Heart left ventricle (tissue), 16 donors: ENCODE measurements around the gene RFPL3. TPM values are rescaled to one million over a fixed set of nuclear protein-coding genes. Genes with fewer than 3 reads are reported as not detected.

ENCODE experiments used
- ATAC-seq, 4 donors: fragments of 200-7000 bp; cut with Tn5 transposase; one replicate each; pipeline ENCODE4 v1.9.1; 2020 to 2022; ENCODE audit warnings: moderate library complexity in 4 of 4, mild to moderate bottlenecking in 3 of 4, moderate number of reproducible peaks in 1 of 4
- DNase-seq, 5 donors: peaks; one replicate each; pipeline ENCODE4 v3.0.0-alpha.2; 2020
- H3K27ac ChIP-seq, 12 donors: fragments of 200-600 bp; sonication (generic) in 4 of 12; one replicate each; pipeline versions ENCODE4 v1.5.0 to v1.8.0; 2016 to 2022; ENCODE audit warnings: mild to moderate bottlenecking in 2 of 12
- H3K27me3 ChIP-seq, 9 donors: fragments of 200-600 bp; sonication (generic) in 2 of 9; one replicate each; pipeline versions ENCODE4 v1.5.1 to v1.8.0; 2016 to 2022; ENCODE audit warnings: mild to moderate bottlenecking in 3 of 9
- H3K36me3 ChIP-seq, 9 donors: fragments of 200-600 bp; sonication (generic) in 2 of 9; one replicate each; pipeline versions ENCODE4 v1.5.0 to v1.8.0; 2018 to 2022; ENCODE audit warnings: mild to moderate bottlenecking in 2 of 9
- H3K4me1 ChIP-seq, 12 donors: fragments of 200-600 bp; sonication (generic) in 4 of 12; one replicate each; pipeline versions ENCODE4 v1.5.0 to v1.8.0; 2016 to 2022; ENCODE audit warnings: mild to moderate bottlenecking in 3 of 12
- H3K4me3 ChIP-seq, 12 donors: fragments of 200-600 bp; sonication (generic) in 4 of 12; one replicate each; pipeline versions ENCODE4 v1.5.0 to v1.8.0; 2017 to 2022; ENCODE audit warnings: mild to moderate bottlenecking in 9 of 12, moderate library complexity in 4 of 12
- H3K9me3 ChIP-seq, 12 donors: fragments of 200-600 bp; sonication (generic) in 4 of 12; one replicate each; pipeline versions ENCODE4 v1.5.0 to v1.8.0; 2016 to 2022; ENCODE audit warnings: mild to moderate bottlenecking in 1 of 12
- CTCF ChIP-seq, 12 donors: fragments of 200-600 bp; sonication (generic) in 4 of 12; IDR thresholded peaks; one replicate each; pipeline versions ENCODE4 v1.5.0 to v1.8.0; 2018 to 2022; ENCODE audit warnings: antibody characterized with exemption in 12 of 12, mild to moderate bottlenecking in 5 of 12
- POLR2A ChIP-seq, 2 donors: fragments of 450-650 bp; IDR thresholded peaks; one replicate each; pipeline ENCODE4 v1.6.1; 2017; ENCODE audit warnings: antibody characterized with exemption in 2 of 2, mild to moderate bottlenecking in 2 of 2, moderate library complexity in 2 of 2
- WGBS, 4 donors: extraction: QIAGEN DNeasy Blood & Tissue Kit in 2 of 4; methylation state at CpG; one replicate each; pipeline versions ENCODE4 v1.1.5 to v1.1.7; 2013 to 2018; 5-methylcytosine and 5-hydroxymethylcytosine counted together
- intact Hi-C, 10 donors: fragments of 100-400 bp; cut with DNase I; formaldehyde crosslinking; loops; one replicate each; pipeline versions ENCODE4 v1.11.1 to v1.14.2; 2022
- polyA plus RNA-seq, 2 donors: library from polyadenylated mRNA; stranded (reverse); fragments of 200-250 nt; gene quantifications; one replicate each; pipeline ENCODE4 v1.2.3, GENCODE V29; 2013
- total RNA-seq, 9 donors: library from RNA; depleted of rRNA in 2 of 9; stranded (reverse); fragments of >200 nt in 2 of 9; fragmentation: NEBNext Ultra II Directional in 3 of 9; extraction: Animal tissue kit (Norgen Biotek cat#: 25700) in 3 of 9; gene quantifications; one replicate each; pipeline versions ENCODE4 v1.1.0 to v1.2.4, GENCODE V29; 2016 to 2023
- donor health status: ischemic (EF 13 %, LVEDD 7.1; RV severe dilation, severe dysfunction).
- donor health status: healthy with polysubstance abuse.
- donor health status: DM: no; HTN: yes; CAD: no.
- donor health status: DM: no; HTN: no; CAD: no.
- donor health status: ischemic (EF 25% LVEDD 6.9; RV normal size, moderate dysfunction).
- donor health status: ischemic (EF 25% LVEDD 5.7; RV mildly dilated, moderate dysfunction).
- donor health status: healthy.
- donor health status: DM: yes; HTN: yes; CAD: no.
- donor health status: ischemic (EF 35%, LVEDD 5.7; RV mildly dilated, moderate dysfunction).
- donor health status: nonischemic (EF 11% LVEDD 7.7; RV severe dilation, severe dysfunction).
- donor health status: DM: yes; HTN: yes; CAD: no.
- donor health status: PGD.
- donor health status: ischemic (EF 29% LVEDD 5.4; RV normal size, mild dysfunction).
- donor health status: nonischemic (EF 23%, LVEDD 6.1; RV moderate dilation, normal function).

Gene RFPL3
- total and polyA plus RNA-seq, 11 donors = not detected

GRCh38 chr22:32327066-32327465 is 30.6 kb upstream of the RFPL3 start:
- H3K4me3 ChIP-seq = no peak overlapping the region
- no peaks in the 10 kb centered on the region for H3K9me3 ChIP-seq
- no peak overlapping the region for H3K27ac ChIP-seq
- H3K4me1 ChIP-seq = no peaks in the 10 kb centered on the region
- ATAC-seq (no peak), DNase-seq (no peak)
- TF ChIP-seq CTCF (IDR thresholded peaks at IDR 0.05) = no peak
- TF ChIP-seq POLR2A (IDR thresholded peaks at IDR 0.05) = no peak
- no peaks in the 10 kb centered on the region for H3K36me3 ChIP-seq
- intact Hi-C loops = no loop called here
- no peaks in the 10 kb centered on the region for H3K27me3 ChIP-seq
- 63 to 76% (median 70%) methylated on average over 4 of the region's 4 CpGs for WGBS, 4 donors

DNA sequence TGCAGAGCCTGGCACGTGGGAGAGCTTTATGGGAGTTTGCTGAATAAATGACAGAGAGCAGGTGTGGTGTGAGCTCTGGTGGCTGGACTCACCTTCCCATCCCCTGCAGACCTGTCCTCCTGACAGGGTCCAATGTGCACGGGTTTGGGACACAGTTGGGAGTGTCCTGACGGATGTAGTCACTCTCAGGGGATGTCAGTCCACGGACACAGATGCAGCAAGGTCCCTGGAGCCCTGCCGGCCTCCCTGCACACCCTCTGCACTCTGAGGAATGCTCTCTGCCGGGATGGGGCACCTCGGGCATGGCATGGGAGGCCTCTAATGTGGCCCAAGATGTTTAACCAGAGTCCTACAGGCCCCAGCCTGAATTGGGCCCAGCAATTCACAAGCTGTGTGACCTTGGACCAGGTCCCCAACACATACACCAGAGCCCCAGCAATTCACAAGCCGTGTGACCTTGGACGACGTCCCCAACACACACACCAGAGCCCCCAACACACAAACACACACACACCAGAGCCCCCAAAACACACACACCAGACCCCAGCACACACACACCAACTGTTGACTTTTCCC is 30.0 kb upstream of the RFPL3 start:
- Histone ChIP-seq H3K9me3 (no peaks in the 10 kb centered on the region), H3K4me3 (no peak overlapping the region), H3K27me3 (no peaks in the 10 kb centered on the region), H3K36me3 (no peaks in the 10 kb centered on the region), H3K4me1 (no peaks in the 10 kb centered on the region), H3K27ac (no peak overlapping the region)
- no peak for ATAC-seq
- intact Hi-C loops = no loop called here
- WGBS, 4 donors = 82 to 94% (median 87%) methylated on average over 7 to 10 of the region's 10 CpGs
- no peak for DNase-seq
- no peak for TF ChIP-seq POLR2A (IDR thresholded peaks at IDR 0.05)
- no peak for TF ChIP-seq CTCF (IDR thresholded peaks at IDR 0.05)

DNA sequence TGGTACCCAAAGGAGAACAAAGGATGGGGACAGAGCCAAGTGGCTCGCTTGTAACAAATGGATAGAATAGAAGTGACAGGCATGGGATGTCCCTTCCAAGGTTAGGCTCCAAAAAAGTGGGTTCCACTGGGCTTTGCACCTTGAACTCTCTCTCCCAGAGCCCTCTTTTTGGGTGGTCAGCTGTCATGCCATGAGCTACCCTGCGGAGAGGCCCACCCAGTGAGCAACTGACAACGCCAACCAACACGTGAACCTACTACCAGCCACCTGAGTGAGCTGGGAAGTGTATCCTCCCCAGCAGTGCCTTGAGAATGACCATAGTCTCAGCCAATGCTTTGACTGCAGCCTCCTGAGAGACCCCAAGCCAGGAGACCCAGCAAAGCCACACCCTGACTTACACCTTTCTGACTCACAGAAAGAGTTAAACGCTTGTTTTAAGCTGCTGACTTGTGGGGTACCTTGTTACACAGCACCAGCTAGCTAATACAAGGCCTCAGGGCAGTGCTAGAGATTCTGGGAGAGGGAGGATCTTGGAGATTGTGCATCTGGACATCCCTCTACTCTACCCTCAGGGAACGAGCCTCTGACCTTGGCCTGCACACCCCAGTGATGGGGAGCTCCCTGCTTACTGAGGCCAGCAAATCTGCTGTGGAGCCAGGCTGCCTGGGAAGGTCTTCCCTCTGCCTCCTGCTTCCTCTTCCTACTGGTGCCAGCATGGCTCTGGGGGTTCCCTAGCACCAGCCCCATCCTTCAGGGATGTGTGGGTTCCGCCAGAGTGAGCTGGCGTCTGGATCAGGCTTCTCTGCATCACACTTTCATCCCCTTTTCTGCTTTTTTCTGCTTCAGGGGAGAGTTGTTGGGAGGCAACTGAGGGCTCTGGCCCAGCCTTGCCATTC is 29.1 kb upstream of the RFPL3 start:
- Histone ChIP-seq H3K4me3 (no peak overlapping the region), H3K4me1 (no peaks in the 10 kb centered on the region), H3K9me3 (no peaks in the 10 kb centered on the region), H3K27me3 (no peaks in the 10 kb centered on the region), H3K27ac (no peak overlapping the region), H3K36me3 (no peaks in the 10 kb centered on the region)
- no peak for ATAC-seq
- WGBS, 4 donors = 85 to 94% (median 92%) methylated on average over 7 to 8 of the region's 8 CpGs
- no peak for DNase-seq
- TF ChIP-seq POLR2A (IDR thresholded peaks at IDR 0.05) (no peak), CTCF (IDR thresholded peaks at IDR 0.05) (no peak)
- intact Hi-C loops = no loop called here

DNA sequence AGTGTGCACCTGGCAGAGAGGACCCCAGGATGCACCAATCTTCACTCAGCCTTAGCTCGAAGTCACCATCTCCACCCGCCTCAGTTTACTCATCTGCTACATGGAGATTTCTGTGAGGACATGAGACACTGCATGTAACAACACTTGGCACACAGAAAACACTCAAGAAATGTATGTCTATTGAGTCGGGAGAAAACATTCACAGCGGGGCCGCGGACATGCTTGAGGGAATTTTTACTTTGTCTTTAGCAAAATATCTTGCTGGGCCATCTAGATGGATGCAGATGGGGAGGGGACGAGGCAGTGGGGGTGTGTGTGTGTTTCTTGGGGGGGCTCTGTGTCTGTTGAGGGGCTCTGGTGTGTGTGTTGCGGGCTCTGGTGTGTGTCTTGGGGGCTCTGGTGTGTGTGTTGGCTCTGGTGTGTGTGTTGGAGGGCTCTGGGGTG is 28.4 kb upstream of the RFPL3 start:
- DNase-seq (no peak), ATAC-seq (no peak)
- no peak overlapping the region for H3K27ac ChIP-seq
- H3K9me3 ChIP-seq = no peaks in the 10 kb centered on the region
- intact Hi-C loops = no loop called here
- WGBS, 4 donors = 80 to 91% (median 85%) methylated on average over 8 of the region's 8 CpGs
- TF ChIP-seq CTCF (IDR thresholded peaks at IDR 0.05) (no peak), POLR2A (IDR thresholded peaks at IDR 0.05) (no peak)
- no peak overlapping the region for H3K4me3 ChIP-seq
- no peaks in the 10 kb centered on the region for H3K27me3 ChIP-seq
- peaks cover 0 to 3% (median 0%) of the 10 kb centered on the region in 12 donors for H3K4me1 ChIP-seq
- H3K36me3 ChIP-seq = no peaks in the 10 kb centered on the region
